Activated T-cell treated with anti-CD3 and anti-CD28 coated beads, Interleukin-2, amount 50 U/mL, for 1 hour (primary cell): Measurements from ENCODE around the gene DYNC1H1.

Experiments used
- DNase-seq: peaks from one replicate; pipeline ENCODE4 v3.0.0-alpha.2; 2020

DYNC1H1 gene

GRCh38 chr14:102005336-102005735 is 41.0 kb downstream of the DYNC1H1 start:
- DNase-seq: no peak

- DNase-seq: no peak
Observed at GRCh38 chr14:102007916-102008418, 43.6 kb downstream of the DYNC1H1 start.

GRCh38 chr14:102008891-102009290 is 44.5 kb downstream of the DYNC1H1 start:
- DNase-seq: no peak

GRCh38 chr14:102011631-102012030 is 47.3 kb downstream of the DYNC1H1 start:
- DNase-seq: no peak

- DNase-seq: no peak
Observed at GRCh38 chr14:102012336-102012735, 48.0 kb downstream of the DYNC1H1 start.

- no peak for DNase-seq
Observed at GRCh38 chr14:102013669-102014200, 49.4 kb downstream of the DYNC1H1 start.

GRCh38 chr14:102015045-102015685 is 50.8 kb downstream of the DYNC1H1 start:
- no peak for DNase-seq

- no peak for DNase-seq
Observed at GRCh38 chr14:102015771-102016170, 51.4 kb downstream of the DYNC1H1 start.

- DNase-seq: no peak
Observed at GRCh38 chr14:102016420-102017090, 52.2 kb downstream of the DYNC1H1 start.

GRCh38 chr14:102018251-102018650 is 53.9 kb downstream of the DYNC1H1 start:
- no peak for DNase-seq

- DNase-seq: no peak
Observed at GRCh38 chr14:102019006-102019540, 54.7 kb downstream of the DYNC1H1 start.

GRCh38 chr14:102020058-102020971 is 55.9 kb downstream of the DYNC1H1 start:
- peak; percentile 27 for DNase-seq

- no peak for DNase-seq
Observed at GRCh38 chr14:102026934-102027333, 62.6 kb downstream of the DYNC1H1 start.

- no peak for DNase-seq
Observed at GRCh38 chr14:102027951-102028350, 63.6 kb downstream of the DYNC1H1 start.

- no peak for DNase-seq
Observed at GRCh38 chr14:102028733-102029132, 64.4 kb downstream of the DYNC1H1 start.

- no peak for DNase-seq
Observed at GRCh38 chr14:102029956-102030355, 65.6 kb downstream of the DYNC1H1 start.

- DNase-seq: no peak
Observed at GRCh38 chr14:102033241-102033640, 68.9 kb downstream of the DYNC1H1 start.

GRCh38 chr14:102034301-102034700 is 69.9 kb downstream of the DYNC1H1 start:
- DNase-seq: no peak

- DNase-seq: no peak
Observed at GRCh38 chr14:102035914-102036313, 71.5 kb downstream of the DYNC1H1 start.

- DNase-seq: no peak
Observed at GRCh38 chr14:102037686-102038085, 73.3 kb downstream of the DYNC1H1 start.

GRCh38 chr14:102039157-102039556 is 74.8 kb downstream of the DYNC1H1 start:
- no peak for DNase-seq

GRCh38 chr14:102040153-102040552 is 75.8 kb downstream of the DYNC1H1 start:
- DNase-seq: no peak

- DNase-seq: no peak
Observed at GRCh38 chr14:102042699-102043098, 78.3 kb downstream of the DYNC1H1 start.
